ENCODE results near the gene GGA2.
"Not testable (repeated sequence)": the region's sequence is repeated elsewhere in the genome, so short reads cannot be mapped to it uniquely, and the experiment has no call there.

The GGA2 gene

GRCh38 chr16:23521037-23521743 lies 10.9 kb upstream of the GGA2 start:
- Histone ChIP-seq H3K36me3 (ENCODE audit: insufficient read depth, low read depth, low read length) (peaks cover 62% of the 10 kb centered on the region), H3K9ac (ENCODE audit: low read depth, low read length) (no peak overlapping the region), H3K4me1 (ENCODE audit: insufficient read depth, low read length) (no peaks in the 10 kb centered on the region), H3K9me3 (ENCODE audit: insufficient read depth, low read depth, low read length) (no peaks in the 10 kb centered on the region), H3K27ac (ENCODE audit: low read length) (no peak overlapping the region), H3K4me3 (ENCODE audit: low read length) (no peak overlapping the region), H3K27me3 (ENCODE audit: insufficient read depth, low read length) (no peaks in the 10 kb centered on the region)

DNA sequence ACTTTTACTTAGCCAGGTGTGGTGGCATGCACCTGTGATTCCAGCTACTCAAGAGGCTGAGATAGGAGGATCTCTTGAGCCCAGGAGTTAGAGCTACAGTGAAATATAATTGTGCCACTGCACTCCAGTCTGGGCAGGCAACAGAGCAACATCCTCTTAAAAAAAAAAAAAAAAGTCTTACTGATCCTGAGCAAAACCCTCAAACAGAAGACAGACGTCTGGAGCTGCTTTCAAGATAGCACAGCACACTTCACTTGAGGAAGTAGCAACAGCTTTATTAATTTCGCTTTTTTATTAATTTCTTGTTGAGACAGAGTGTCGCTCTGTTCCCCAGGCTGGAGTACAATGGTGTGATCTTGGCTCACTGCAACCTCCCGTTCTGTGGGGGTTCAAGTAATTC lies 10.2 kb upstream of the GGA2 start:
- no peak overlapping the region for H3K9ac ChIP-seq (ENCODE audit: low read depth, low read length)
- H3K4me3 ChIP-seq (ENCODE audit: low read length): no peak overlapping the region
- H3K9me3 ChIP-seq (ENCODE audit: insufficient read depth, low read depth, low read length): no peaks in the 10 kb centered on the region
- H3K27me3 ChIP-seq (ENCODE audit: insufficient read depth, low read length): no peaks in the 10 kb centered on the region
- H3K36me3 ChIP-seq (ENCODE audit: insufficient read depth, low read depth, low read length): peaks cover 61% of the 10 kb centered on the region
- no peak overlapping the region for H3K27ac ChIP-seq (ENCODE audit: low read length)
- H3K4me1 ChIP-seq (ENCODE audit: insufficient read depth, low read length): no peaks in the 10 kb centered on the region

GRCh38 chr16:23519282-23519681 lies 9.0 kb upstream of the GGA2 start:
- H3K27ac ChIP-seq (ENCODE audit: low read length): no peak overlapping the region
- no peak overlapping the region for H3K9ac ChIP-seq (ENCODE audit: low read depth, low read length)
- no peaks in the 10 kb centered on the region for H3K27me3 ChIP-seq (ENCODE audit: insufficient read depth, low read length)
- H3K4me1 ChIP-seq (ENCODE audit: insufficient read depth, low read length): no peaks in the 10 kb centered on the region
- H3K9me3 ChIP-seq (ENCODE audit: insufficient read depth, low read depth, low read length): no peaks in the 10 kb centered on the region
- peaks cover 53% of the 10 kb centered on the region for H3K36me3 ChIP-seq (ENCODE audit: insufficient read depth, low read depth, low read length)
- no peak overlapping the region for H3K4me3 ChIP-seq (ENCODE audit: low read length)

GRCh38 chr16:23518435-23518891 lies 8.2 kb upstream of the GGA2 start:
- H3K27ac ChIP-seq (ENCODE audit: low read length): no peak overlapping the region
- peaks cover 45% of the 10 kb centered on the region for H3K36me3 ChIP-seq (ENCODE audit: insufficient read depth, low read depth, low read length)
- H3K9me3 ChIP-seq (ENCODE audit: insufficient read depth, low read depth, low read length): no peaks in the 10 kb centered on the region
- no peak overlapping the region for H3K9ac ChIP-seq (ENCODE audit: low read depth, low read length)
- H3K4me1 ChIP-seq (ENCODE audit: insufficient read depth, low read length): no peaks in the 10 kb centered on the region
- H3K27me3 ChIP-seq (ENCODE audit: insufficient read depth, low read length): no peaks in the 10 kb centered on the region
- H3K4me3 ChIP-seq (ENCODE audit: low read length): no peak overlapping the region

- Histone ChIP-seq H3K4me1 (ENCODE audit: insufficient read depth, low read length) (no peaks in the 10 kb centered on the region), H3K36me3 (ENCODE audit: insufficient read depth, low read depth, low read length) (peaks cover 26% of the 10 kb centered on the region), H3K9me3 (ENCODE audit: insufficient read depth, low read depth, low read length) (no peaks in the 10 kb centered on the region), H3K9ac (ENCODE audit: low read depth, low read length) (no peak overlapping the region), H3K4me3 (ENCODE audit: low read length) (no peak overlapping the region), H3K27me3 (ENCODE audit: insufficient read depth, low read length) (no peaks in the 10 kb centered on the region), H3K27ac (ENCODE audit: low read length) (no peak overlapping the region)
Observed at GRCh38 chr16:23516366-23517137, 6.3 kb upstream of the GGA2 start.

DNA sequence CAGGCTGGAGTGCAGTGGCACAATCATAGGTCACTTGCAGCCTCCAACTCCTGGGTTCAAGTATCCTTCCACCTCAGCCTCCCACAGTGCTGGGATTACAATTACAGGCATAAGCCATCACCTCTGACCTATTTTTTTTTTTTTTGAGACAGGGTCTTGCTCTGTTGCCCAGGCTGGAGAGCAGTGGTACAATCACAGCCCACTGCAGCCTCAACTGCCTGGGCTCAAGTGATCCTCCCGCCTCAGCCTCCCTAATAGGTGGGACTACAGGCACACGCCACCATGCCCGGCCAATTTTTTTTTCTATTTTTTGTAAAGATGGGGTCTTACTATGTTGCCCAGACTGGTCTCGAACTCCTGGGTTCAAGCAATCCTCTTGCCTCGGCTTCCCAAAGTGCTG lies 5.6 kb upstream of the GGA2 start:
- H3K27me3 ChIP-seq (ENCODE audit: insufficient read depth, low read length): no peaks in the 10 kb centered on the region
- no peaks in the 10 kb centered on the region for H3K9me3 ChIP-seq (ENCODE audit: insufficient read depth, low read depth, low read length)
- peaks cover 23% of the 10 kb centered on the region for H3K36me3 ChIP-seq (ENCODE audit: insufficient read depth, low read depth, low read length)
- no peak overlapping the region for H3K9ac ChIP-seq (ENCODE audit: low read depth, low read length)
- H3K27ac ChIP-seq (ENCODE audit: low read length): no peak overlapping the region
- no peaks in the 10 kb centered on the region for H3K4me1 ChIP-seq (ENCODE audit: insufficient read depth, low read length)
- H3K4me3 ChIP-seq (ENCODE audit: low read length): no peak overlapping the region

- H3K27ac ChIP-seq (ENCODE audit: low read length): no peak overlapping the region
- no peaks in the 10 kb centered on the region for H3K27me3 ChIP-seq (ENCODE audit: insufficient read depth, low read length)
- peaks cover 15% of the 10 kb centered on the region for H3K36me3 ChIP-seq (ENCODE audit: insufficient read depth, low read depth, low read length)
- no peak overlapping the region for H3K4me3 ChIP-seq (ENCODE audit: low read length)
- no peaks in the 10 kb centered on the region for H3K9me3 ChIP-seq (ENCODE audit: insufficient read depth, low read depth, low read length)
- H3K4me1 ChIP-seq (ENCODE audit: insufficient read depth, low read length): no peaks in the 10 kb centered on the region
- no peak overlapping the region for H3K9ac ChIP-seq (ENCODE audit: low read depth, low read length)
Observed at GRCh38 chr16:23514381-23515152, 4.3 kb upstream of the GGA2 start.

DNA sequence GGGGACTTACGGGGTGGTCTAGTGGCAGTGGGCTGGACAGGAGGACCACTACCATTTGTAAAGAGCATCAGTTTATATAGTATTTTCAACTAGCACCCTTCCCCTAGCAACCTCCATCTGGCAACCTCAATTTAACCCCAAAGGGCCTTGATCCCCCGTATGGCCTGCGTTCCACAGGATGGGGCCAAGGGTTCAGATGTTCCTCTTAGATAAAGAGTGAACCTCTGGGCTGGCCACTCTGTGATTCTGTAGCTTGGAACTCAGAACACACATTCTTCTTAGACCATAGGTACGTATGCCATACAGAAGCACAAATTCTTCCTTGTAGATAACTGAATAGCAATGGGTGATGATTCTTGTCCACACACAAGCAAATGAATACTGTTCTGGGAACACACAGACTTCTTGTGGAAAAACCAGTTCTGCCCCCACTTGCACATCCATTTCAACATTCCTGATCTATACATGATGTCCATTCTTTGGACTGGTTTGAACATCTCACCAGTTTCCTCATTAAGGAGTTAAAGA lies 1.9 kb upstream of the GGA2 start:
- Histone ChIP-seq H3K9me3 (ENCODE audit: insufficient read depth, low read depth, low read length) (no peaks in the 10 kb centered on the region), H3K4me3 (ENCODE audit: low read length) (no peak overlapping the region), H3K27ac (ENCODE audit: low read length) (no peak overlapping the region), H3K36me3 (ENCODE audit: insufficient read depth, low read depth, low read length) (peaks cover 4% of the 10 kb centered on the region; the same call in 1 of the 2 replicates), H3K27me3 (ENCODE audit: insufficient read depth, low read length) (no peaks in the 10 kb centered on the region), H3K9ac (ENCODE audit: low read depth, low read length) (no peak overlapping the region), H3K4me1 (ENCODE audit: insufficient read depth, low read length) (peaks cover 3% of the 10 kb centered on the region; the same call in 1 of the 2 replicates)

- Histone ChIP-seq H3K9ac (ENCODE audit: low read depth, low read length) (no peak overlapping the region), H3K27ac (ENCODE audit: low read length) (no peak overlapping the region), H3K4me1 (ENCODE audit: insufficient read depth, low read length) (peaks cover 3% of the 10 kb centered on the region; the same call in 1 of the 2 replicates), H3K27me3 (ENCODE audit: insufficient read depth, low read length) (no peaks in the 10 kb centered on the region), H3K36me3 (ENCODE audit: insufficient read depth, low read depth, low read length) (peaks cover 5% of the 10 kb centered on the region; the same call in 1 of the 2 replicates), H3K4me3 (ENCODE audit: low read length) (no peak overlapping the region), H3K9me3 (ENCODE audit: insufficient read depth, low read depth, low read length) (no peaks in the 10 kb centered on the region)
Observed at GRCh38 chr16:23511731-23512130, 1.4 kb upstream of the GGA2 start.

DNA sequence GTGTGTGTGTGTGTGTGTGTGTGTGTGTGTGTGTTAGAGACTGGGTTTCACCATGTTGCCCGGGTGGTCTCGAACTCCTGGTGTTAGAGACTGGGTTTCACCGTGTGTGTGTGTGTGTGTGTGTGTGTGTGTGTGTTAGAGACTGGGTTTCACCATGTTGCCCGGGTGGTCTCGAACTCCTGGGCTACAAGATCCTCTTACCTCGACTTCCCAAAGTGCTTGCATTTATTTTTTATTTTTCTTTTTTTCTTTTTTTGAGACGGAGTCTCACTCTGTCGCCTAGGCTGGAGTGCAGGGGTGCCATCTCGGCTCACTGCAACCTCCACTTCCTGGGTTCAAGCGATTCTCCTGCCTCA lies 599 bp upstream of the GGA2 start:
- Histone ChIP-seq H3K36me3 (ENCODE audit: insufficient read depth, low read depth, low read length) (peaks cover 12% of the 10 kb centered on the region; the same call in 1 of the 2 replicates), H3K4me3 (ENCODE audit: low read length) (peak overlapping the region; percentile 90; the same call in 1 of the 2 replicates), H3K9ac (ENCODE audit: low read depth, low read length) (peak overlapping the region; percentile 84; the same call in 1 of the 2 replicates)
- not testable (repeated sequence) for H3K4me1 ChIP-seq (ENCODE audit: insufficient read depth, low read length); H3K9me3 ChIP-seq (ENCODE audit: insufficient read depth, low read depth, low read length); H3K27me3 ChIP-seq (ENCODE audit: insufficient read depth, low read length); H3K27ac ChIP-seq (ENCODE audit: low read length)

GRCh38 chr16:23509782-23510163 lies 521 bp downstream of the GGA2 start:
- Histone ChIP-seq H3K9me3 (ENCODE audit: insufficient read depth, low read depth, low read length) (no peaks in the 10 kb centered on the region), H3K27ac (ENCODE audit: low read length) (no peak overlapping the region), H3K27me3 (ENCODE audit: insufficient read depth, low read length) (no peaks in the 10 kb centered on the region), H3K36me3 (ENCODE audit: insufficient read depth, low read depth, low read length) (peaks cover 11% of the 10 kb centered on the region), H3K4me3 (ENCODE audit: low read length) (peak overlapping the region; percentile 90), H3K9ac (ENCODE audit: low read depth, low read length) (peak overlapping the region; percentile 84), H3K4me1 (ENCODE audit: insufficient read depth, low read length) (peaks cover 18% of the 10 kb centered on the region)

Data from iPS-20b (cell line).